Pericardium fibroblast (primary cell): ENCODE data around the gene PMEPA1. TPM values are rescaled to one million over a fixed set of nuclear protein-coding genes. Genes with fewer than 3 reads are reported as not detected.

Experiments used
- total RNA-seq: library from RNA; depleted of rRNA; stranded (reverse); fragments of >200 nt; gene quantifications from 2 replicates; pipeline ENCODE4 v1.2.3, GENCODE V29; 2015

The PMEPA1 gene, protein sequence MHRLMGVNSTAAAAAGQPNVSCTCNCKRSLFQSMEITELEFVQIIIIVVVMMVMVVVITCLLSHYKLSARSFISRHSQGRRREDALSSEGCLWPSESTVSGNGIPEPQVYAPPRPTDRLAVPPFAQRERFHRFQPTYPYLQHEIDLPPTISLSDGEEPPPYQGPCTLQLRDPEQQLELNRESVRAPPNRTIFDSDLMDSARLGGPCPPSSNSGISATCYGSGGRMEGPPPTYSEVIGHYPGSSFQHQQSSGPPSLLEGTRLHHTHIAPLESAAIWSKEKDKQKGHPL
- total RNA-seq, result 1.6 and 1.7 TPM in 2 replicates

DNA sequence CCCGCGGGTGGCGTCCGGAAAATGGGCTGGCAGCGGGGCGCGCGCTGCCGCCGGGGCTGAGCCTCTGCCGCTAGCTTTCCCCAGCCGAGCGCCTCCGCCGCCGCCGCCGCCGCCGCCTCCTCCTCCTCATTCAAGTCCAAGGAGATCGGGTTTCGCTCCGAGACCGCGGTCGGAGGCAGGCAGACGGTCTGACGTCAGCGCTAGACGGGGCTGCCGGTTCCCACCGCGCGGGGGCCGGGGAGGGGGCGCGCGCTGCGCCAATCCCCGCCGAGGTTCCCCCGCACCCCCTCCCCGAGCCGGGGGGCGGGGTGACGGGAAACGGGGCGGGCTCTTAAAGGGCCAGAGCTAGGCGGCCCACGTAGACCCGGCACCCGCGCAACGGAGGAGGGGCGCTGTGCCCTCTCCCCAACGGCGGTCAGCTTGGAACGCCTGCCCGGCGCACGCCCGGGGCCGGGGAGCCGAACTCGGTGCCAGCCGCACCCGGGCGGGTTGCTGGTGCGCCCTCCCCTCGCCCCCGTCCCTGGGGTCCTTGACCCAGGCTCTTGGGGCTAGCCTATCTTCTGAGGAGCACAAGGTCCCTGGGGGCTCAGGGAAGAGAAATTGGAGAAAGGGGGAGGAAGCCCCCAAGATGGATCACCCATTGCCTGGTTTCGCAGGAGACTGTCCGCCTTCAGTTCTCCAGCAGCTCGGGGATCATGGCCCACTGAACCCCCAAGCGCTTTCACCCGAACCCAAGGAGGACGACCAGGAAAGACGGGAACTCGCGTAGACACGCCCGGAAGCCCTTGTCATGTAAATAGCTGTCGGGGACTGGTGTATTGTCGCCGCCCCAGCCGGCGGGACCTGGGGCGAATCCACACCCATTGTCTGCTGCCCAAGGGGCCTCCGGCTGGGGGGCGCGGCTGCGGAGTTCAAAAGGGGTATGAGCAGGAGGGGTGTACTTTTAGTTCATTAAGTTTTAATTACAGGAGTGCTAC, at the start of gene PMEPA1:
Gene PMEPA1, minus strand, starts transcription at position 193 of the 977 bp plus-strand sequence. CDS start 433 bp downstream, outside the sequence.

DNA sequence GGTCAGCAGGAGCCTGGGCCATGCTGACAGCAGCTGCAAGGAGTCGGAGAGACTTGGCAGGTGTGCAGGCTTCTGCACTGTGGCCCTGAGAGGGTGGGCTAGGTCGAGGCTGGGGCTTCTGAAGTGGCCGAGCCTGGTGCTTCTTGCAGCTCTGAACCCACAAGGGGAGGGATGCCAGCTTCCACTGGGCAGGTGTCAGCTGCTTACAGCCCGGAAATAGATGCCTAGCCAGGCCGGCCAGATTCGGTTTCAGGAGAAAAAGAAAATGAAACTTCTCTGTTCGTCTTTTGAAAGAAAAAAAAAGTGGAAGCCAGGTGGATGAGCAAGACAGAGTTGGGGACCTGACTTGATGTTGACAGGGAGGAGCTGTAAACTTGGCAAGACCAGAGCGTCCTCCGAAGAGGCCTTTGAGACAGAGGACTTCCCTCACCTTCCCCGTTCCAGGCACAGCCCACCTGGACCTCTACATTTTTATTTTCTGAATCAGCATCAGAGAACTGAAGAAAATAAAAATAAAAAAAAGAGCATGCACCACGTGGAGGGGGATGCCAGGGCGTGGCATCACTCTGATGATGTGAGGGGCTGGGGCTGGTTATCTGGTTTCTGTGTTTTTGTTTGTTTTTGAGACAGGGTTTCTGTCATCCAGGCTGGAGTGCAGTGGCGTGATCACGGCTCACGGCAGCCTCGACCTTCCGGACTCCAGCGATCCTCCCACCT, 89.4 kb downstream of the PMEPA1 start, which contains the start of gene ZBP1:
Gene ZBP1, minus strand, starts transcription at position 153 of the 717 bp plus-strand sequence. Its CDS starts 131 bp downstream, at position 22.

Other genes starting within 250 kb of the PMEPA1 start
- 0.23 TPM in 1 of 2 replicates, not detected in the other for gene CTCFL, start 184.9 kb downstream of the PMEPA1 start, total RNA-seq
- gene PCK1, start 148.9 kb downstream of the PMEPA1 start, total RNA-seq, result not detected in 2 replicates
- gene ZBP1, start 89.6 kb downstream of the PMEPA1 start, total RNA-seq, result not detected in 2 replicates